Measurements from ENCODE around the gene GTPBP6.
"Not testable (repeated sequence)": the region's sequence is repeated elsewhere in the genome, so short reads cannot be mapped to it uniquely, and the experiment has no call there.

Gene GTPBP6

GRCh38 chrX:290476-291166 is 28.0 kb downstream of the GTPBP6 start:
- no peak for DNase-seq

- no peak for DNase-seq
These were observed 30.0 kb downstream of the GTPBP6 start for GRCh38 chrX:288561-288991.

GRCh38 chrX:287670-288069 is 30.9 kb downstream of the GTPBP6 start:
- DNase-seq, result no peak

GRCh38 chrX:285076-285677 is 33.4 kb downstream of the GTPBP6 start:
- DNase-seq, result no peak

- DNase-seq, result no peak
These were observed 35.3 kb downstream of the GTPBP6 start for GRCh38 chrX:283115-283845.

DNA sequence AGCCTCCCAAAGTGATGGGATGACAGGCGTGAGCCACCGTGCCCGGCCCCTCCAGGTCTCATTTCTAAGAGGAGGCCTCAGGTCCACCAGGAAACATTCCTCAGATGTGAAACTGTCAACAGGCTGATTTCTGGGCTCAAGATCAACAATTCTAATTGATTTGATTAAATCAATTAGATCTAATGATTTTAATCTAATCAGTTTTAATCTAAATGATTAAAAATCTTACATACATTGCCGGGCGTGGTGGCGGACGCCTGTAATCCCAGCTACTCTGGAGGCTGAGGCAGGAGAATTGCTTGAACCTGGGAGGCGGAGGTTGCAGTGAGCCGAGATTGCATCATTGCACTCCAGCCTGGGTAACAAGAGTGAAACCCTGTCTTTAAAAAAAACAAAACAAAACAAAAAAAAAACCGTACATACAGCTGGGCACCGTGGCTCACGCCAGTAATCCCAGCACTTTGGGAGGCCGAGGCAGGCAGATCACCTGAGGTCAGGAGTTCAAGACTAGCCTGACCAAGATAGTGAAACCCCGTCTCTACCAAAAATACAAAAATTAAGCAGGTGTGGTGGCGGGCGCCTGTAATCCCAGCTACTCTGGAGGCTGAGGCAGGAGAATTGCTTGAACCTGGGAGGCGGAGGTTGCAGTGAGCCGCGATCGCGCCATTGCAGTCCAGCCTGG is 36.5 kb downstream of the GTPBP6 start:
- not testable (repeated sequence) for DNase-seq

DNA sequence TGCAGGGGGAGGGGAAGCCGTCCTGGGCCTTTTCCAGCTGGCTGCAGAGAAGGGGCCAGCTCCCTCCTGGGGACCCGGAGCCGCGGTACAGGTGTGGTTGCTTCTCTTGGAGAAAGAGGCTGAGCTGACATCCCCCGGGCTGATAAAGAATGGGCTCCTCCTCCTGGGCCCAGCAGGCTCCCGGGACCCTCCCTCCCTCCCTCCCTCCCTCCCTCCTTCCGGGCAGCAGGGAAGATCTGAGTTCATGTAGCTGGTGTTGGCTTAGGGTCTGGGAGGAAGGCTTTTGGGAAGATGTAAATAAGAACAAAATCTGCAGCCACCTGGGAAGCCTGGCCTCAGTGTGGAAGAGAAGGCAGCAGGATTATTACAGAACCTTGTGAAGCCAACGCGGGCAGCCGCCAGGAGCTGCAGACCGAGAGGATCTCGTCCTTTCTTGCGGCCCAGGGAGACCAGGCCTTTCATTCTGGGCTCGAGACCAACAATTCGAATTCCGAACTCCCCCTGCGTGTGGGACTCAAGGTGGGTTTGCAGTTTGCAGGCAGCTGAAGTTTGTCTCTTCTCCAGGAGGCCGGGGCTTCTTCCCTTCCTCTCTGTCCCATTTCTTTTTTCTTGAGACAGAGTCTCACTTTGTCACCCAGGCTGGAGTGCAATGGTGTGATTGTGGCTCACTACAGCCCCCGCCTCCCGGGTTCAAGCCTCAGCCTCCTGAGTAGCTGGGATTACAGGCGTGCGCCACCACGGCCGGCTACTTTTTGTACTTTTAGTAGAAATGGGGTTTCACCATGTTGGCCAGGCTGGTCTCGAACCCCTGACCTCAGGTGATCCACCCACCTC is 37.2 kb downstream of the GTPBP6 start, which contains the start of gene PLCXD1:
TSS of gene PLCXD1 (plus strand) at position 216 of the 834 bp plus-strand sequence. CDS start 2,807 bp downstream, outside the sequence.
- DNase-seq, result no peak

DNA sequence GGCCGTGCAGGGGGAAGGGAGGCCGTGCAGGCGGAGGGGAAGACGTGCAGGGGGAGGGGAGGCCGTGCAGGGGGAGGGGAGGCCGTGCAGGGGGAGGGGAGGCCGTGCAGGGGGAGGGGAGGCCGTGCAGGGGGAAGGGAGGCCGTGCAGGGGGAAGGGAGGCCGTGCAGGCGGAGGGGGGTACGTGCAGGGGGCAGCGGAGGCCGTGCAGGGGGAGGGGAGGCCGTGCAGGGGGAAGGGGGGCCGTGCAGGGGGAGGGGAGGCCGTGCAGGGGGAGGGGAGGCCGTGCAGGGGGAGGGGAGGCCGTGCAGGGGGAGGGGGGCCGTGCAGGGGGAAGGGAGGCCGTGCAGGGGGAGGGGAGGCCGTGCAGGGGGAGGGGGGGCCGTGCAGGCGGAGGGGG is 37.9 kb downstream of the GTPBP6 start:
- not testable (repeated sequence) for DNase-seq

DNA sequence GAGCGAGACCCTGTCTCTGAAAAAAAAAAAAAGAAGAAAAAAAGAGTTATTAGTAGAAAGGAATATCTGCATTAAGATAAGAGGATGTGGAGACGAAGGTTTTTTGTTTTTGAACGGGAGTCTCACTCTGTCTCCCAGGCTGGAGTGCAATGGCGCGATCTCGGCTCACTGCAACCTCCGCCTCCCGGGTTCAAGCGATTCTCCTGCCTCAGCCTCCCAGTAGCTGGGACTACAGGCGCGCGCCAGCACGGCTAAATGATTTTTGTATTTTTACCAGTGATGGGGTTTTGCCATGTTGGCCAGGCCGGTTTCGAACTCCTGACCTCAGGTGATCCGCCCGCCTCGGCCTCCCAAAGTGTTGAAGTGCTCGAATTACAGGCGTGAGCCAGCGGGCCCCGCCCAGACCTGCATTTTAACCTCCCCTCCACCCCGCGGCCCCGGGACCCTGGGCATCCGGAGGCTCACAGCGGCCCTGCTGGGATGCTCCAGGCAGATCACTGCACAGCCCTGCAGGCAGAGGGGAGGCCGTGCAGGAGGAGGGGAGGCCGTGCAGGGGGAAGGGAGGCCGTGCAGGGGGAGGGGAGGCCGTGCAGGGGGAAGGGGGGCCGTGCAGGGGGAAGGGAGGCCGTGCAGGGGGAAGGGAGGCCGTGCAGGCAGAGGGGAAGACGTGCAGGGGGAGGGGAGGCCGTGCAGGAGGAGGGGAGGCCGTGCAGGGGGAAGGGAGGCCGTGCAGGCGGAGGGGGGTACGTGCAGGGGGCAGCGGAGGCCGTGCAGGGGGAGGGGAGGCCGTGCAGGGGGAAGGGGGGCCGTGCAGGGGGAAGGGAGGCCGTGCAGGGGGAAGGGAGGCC is 38.6 kb downstream of the GTPBP6 start:
- not testable (repeated sequence) for DNase-seq

DNA sequence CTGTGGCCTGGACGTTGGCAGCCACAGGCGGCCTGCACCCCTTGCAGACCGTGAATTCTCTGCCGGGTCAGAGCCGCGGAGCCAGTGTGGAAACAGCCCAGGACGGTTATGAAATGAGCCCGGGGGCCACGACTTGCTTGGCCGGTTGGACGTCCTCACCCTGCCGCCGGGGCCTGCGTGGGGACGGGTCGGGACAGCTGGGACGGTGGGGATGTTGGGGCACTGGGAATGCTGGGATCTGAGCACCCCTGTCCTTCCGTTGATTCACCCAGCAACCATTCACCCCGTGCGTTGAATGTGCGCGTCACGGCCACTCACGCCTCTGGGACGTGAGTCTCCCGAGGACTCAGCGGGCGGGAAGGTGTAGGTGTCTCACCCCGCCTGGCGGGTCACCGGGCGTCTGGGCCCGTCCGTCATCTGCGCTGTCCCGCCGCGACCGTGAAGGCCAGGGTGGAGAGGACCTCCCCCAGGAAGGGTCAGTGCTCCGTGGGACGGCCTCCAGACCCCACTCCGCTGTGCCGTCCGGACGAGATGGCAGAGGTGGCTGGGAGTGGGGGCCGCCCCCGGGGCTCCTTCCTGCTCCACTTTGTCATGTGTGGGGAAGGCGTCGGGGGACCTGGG is 41.9 kb downstream of the GTPBP6 start:
- DNase-seq, result no peak

- no peak for DNase-seq
These were observed 42.5 kb downstream of the GTPBP6 start for GRCh38 chrX:275967-276580.

DNA sequence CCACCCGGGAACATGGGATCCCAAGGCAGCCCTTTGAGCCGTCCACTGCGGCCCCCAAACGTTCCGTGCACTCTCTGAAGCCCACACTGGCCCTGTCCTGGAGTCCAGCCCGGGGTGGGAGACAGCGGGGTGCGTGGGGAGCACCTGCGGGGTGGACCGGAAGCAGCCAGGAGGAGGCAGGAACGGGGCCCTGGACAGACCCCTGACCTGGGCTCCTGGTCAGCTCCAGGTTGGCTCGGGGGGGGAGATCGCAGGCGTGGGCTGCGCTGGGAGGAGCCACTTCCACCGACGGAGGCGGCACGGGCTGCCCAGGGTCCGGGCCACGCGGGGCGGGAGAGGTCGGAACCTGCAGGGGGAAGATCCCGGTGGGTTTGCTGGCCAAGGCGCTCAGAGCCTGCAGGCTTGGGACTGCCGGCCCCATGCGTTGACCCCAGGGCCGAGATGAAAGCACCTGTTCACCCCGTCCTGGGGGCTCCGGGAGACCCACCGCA is 43.1 kb downstream of the GTPBP6 start:
- no peak for DNase-seq

- no peak for DNase-seq
These were observed 43.6 kb downstream of the GTPBP6 start for GRCh38 chrX:274904-275475.

DNA sequence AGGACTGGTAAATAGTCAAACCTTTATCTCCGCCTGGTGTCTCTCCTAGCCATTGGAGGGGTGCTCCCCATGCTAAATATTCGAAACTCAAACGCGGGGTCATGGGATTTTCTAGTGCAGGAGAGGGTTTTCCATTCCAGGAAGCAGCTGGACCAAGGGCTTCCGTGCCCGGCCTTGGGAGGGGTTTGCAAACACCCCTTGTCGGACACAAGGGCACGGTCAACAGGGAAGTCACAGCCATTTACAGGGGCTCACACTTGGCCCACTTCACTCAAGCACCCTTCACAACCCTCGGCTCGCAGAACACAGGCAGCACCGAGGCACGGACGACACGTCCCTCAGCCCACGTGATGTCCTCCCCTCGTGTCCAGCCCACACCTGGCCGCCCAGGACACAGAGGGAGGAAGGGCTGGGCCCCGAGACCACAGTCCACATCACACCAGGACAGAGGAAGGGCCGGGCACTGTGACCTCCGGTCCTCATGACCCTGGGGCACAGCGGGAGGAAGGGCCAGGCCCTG is 47.7 kb downstream of the GTPBP6 start:
- DNase-seq, result no peak

GRCh38 chrX:267771-268261 is 50.8 kb downstream of the GTPBP6 start:
- no peak for DNase-seq

DNA sequence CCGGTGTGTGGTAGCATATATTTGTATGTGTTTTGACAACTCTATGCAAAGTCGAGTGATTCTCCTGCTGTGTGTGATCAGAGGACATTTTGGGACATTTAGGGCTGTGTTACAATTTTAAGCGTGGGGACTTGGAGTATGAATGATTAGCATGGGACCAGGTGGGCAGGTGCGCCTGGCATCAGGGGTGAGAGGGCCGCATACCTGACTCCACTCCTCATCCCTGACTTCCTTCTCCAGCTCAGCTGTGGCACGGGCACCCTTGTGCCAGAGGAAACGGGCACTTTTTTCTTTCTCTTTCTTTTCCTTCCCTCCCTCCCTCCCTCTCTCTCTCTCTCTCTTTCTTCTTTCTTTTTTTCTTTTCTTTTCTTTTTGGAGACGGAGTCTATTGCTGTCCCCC is 53.1 kb downstream of the GTPBP6 start:
- no peak for DNase-seq

GRCh38 chrX:264634-265455 is 53.8 kb downstream of the GTPBP6 start:
- no peak for DNase-seq

DNA sequence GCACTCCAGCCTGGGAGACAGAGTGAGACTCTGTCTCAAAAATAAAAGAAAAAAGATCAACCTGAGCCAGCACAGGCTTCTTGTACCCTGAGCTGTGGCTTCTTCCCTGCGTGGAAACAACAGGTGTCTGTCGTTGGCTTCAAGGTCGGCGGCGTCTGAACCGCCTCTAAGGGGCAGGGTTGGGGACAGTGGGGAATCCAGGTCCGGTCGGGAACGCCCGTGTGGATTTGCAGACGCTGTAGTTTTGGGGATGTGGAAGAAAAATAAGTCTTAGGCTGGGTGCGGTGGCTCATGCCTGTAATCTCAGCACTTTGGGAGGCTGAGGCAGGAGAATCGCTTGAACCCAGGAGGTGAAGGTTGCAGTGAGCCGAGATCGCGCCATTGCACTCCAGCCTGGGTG is 54.6 kb downstream of the GTPBP6 start:
- DNase-seq, result not testable (repeated sequence)

Measured in NCI-H1694 treated with DMSO at 0.1 percent for 48 hours (cell line).